Thymus (tissue), 11 donors: ENCODE data around the gene STXBP4. TPM values are rescaled to one million over a fixed set of nuclear protein-coding genes. Genes with fewer than 3 reads are reported as not detected.
A peak's percentile ranks its signal among the peaks of the same experiment; 100 is the strongest.

ENCODE experiments used
- DNase-seq, 9 donors: peaks; one replicate each; pipeline ENCODE4 v3.0.0-alpha.2; 2013; ENCODE audit warnings: low spot score in 9 of 9, low read depth in 6 of 9, missing footprints in 1 of 9
- H3K27ac ChIP-seq, 2 donors: one replicate each; pipeline ENCODE4 v1.5.1; 2013; ENCODE audit warnings: control low read depth in 1 of 2, low read depth in 1 of 2, low read length in 1 of 2, mild to moderate bottlenecking in 1 of 2, moderate library complexity in 1 of 2
- H3K27me3 ChIP-seq, 2 donors: one replicate each; pipeline ENCODE4 v1.5.1; 2013; ENCODE audit warnings: low read length in 1 of 2; ENCODE audit not compliant: control insufficient read depth in 2 of 2, insufficient read depth in 1 of 2
- H3K36me3 ChIP-seq, 2 donors: one replicate each; pipeline ENCODE4 v1.5.1; 2013; ENCODE audit warnings: low read length in 1 of 2, mild to moderate bottlenecking in 1 of 2, moderate library complexity in 1 of 2; ENCODE audit not compliant: control insufficient read depth in 2 of 2, insufficient read depth in 2 of 2
- H3K4me1 ChIP-seq, 2 donors: one replicate each; pipeline ENCODE4 v1.5.1; 2013; ENCODE audit warnings: low read length in 2 of 2; ENCODE audit not compliant: control insufficient read depth in 2 of 2, insufficient read depth in 2 of 2
- H3K4me3 ChIP-seq, 2 donors: one replicate each; pipeline ENCODE4 v1.5.1; 2013; ENCODE audit warnings: low read length in 2 of 2, control low read depth in 1 of 2, mild to moderate bottlenecking in 1 of 2
- H3K9me3 ChIP-seq, 2 donors: one replicate each; pipeline ENCODE4 v1.5.1; 2013; ENCODE audit warnings: low read length in 1 of 2, mild to moderate bottlenecking in 1 of 2; ENCODE audit not compliant: control insufficient read depth in 2 of 2, insufficient read depth in 1 of 2
- WGBS: extraction: QIAGEN DNeasy Blood & Tissue Kit; methylation state at CpG from one replicate; pipeline ENCODE4 v1.1.7; 2013; 5-methylcytosine and 5-hydroxymethylcytosine counted together
- polyA plus RNA-seq: library from polyadenylated mRNA; stranded (reverse); fragments of 200-250 nt; gene quantifications from one replicate; pipeline ENCODE4 v1.2.3, GENCODE V29; 2013
- total RNA-seq: library from RNA; stranded (reverse); fragments of 120-200 nt; gene quantifications from one replicate; pipeline ENCODE4 v1.2.4, GENCODE V29; 2013
- donor health status: healthy.

Gene STXBP4
- total and polyA plus RNA-seq, 2 donors = 1.9 to 7.3 TPM

DNA sequence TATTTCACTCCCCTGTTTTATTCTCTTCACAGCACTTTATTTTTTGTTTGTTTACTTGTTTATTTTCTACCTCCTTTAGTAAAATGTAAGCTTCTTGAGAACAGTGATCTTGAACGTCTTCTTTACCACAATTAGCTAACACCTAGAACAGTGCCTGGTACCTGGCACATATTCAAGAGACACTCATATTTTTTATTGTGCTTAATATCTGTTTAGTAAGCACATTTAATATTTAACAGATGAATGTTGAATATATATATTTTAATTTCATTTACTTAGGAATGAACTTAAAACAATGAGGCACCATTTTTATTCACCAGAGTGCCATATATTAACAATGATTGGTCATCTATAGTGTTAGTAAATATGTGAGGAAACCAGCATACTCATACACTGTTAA is 130.2 kb downstream of the STXBP4 start:
- Histone ChIP-seq H3K9me3 (no peaks in the 10 kb centered on the region), H3K4me3 (no peak overlapping the region), H3K36me3 (no peaks in the 10 kb centered on the region), H3K4me1 (no peaks in the 10 kb centered on the region), H3K27me3 (no peaks in the 10 kb centered on the region), H3K27ac (no peak overlapping the region)
- DNase-seq = no peak
- 96% methylated on average over 1 of the region's 1 CpG for WGBS

DNA sequence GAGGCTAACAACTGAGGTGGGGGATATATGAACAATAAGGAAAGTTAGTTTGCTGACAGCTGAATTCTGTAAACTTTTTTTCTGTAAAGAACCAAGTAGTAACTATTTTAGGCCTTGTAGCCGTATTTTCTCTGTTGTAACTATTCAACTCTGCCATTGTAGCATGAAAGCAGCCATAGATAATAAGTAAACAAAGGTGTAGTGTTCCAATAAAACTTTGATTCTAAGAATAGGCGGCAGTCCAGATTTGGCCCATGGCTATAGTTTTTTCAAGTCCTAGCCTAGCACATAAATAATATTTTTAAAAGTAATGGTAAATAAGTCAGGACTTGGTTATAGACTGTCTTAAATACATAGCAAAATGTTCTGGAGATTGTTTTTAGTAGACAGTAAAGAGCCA is 142.0 kb downstream of the STXBP4 start:
- Histone ChIP-seq H3K4me3 (no peak overlapping the region), H3K4me1 (no peaks in the 10 kb centered on the region), H3K27ac (no peak overlapping the region), H3K9me3 (peaks cover 0 to 3% of the 10 kb centered on the region in 2 donors), H3K27me3 (no peaks in the 10 kb centered on the region), H3K36me3 (no peaks in the 10 kb centered on the region)
- WGBS = 97% methylated on average over 2 of the region's 2 CpGs
- no peak for DNase-seq

DNA sequence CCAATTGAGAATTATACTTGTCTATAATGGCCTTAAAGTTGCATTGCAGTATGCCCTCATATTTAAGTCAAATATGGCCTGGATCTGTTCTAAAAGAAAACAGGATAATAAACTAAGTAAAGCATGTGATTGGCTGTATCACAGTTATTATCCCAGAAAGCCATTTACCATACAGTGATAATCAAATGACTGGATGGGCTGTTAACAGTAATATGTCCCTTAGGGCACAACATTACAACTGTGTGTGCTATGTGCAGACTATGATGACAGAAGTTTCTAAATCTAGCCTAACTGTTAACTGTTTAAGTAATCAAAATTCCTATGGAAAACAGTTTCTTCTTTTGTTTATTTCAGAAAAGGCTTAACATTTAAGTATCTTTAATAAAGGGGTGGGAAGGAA is 145.7 kb downstream of the STXBP4 start:
- H3K4me1 ChIP-seq = no peaks in the 10 kb centered on the region
- no peaks in the 10 kb centered on the region for H3K36me3 ChIP-seq
- no peak overlapping the region for H3K4me3 ChIP-seq
- no peaks in the 10 kb centered on the region for H3K27me3 ChIP-seq
- H3K9me3 ChIP-seq = no peaks in the 10 kb centered on the region
- no peak for DNase-seq
- H3K27ac ChIP-seq = no peak overlapping the region

DNA sequence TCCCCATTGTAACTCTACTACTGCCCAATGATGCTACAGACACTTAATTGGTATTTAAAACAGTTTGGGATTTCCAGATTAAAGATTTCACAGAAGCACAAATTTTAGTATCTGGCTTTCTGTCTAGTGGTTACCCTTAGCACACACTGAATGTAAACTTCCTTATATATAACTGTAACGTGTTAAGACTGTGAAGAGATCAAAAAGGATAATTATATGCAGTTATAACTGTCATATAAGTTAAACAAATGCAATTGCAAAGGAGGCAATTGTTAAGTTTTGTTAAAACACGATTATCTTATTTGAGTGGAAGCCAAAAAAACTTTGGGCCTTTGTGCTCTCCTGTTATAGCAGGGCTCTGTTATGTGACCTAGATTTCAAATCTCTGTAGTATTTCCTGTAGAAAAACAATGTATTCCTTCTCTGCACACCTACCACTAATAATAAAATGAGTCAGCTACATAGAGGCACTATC is 147.9 kb downstream of the STXBP4 start:
- Histone ChIP-seq H3K4me3 (no peak overlapping the region), H3K27ac (peak overlapping the region in 1 of 2 donors; percentile 69), H3K9me3 (no peaks in the 10 kb centered on the region), H3K4me1 (no peaks in the 10 kb centered on the region), H3K36me3 (no peaks in the 10 kb centered on the region), H3K27me3 (no peaks in the 10 kb centered on the region)
- peak in 7 of 9 donors; percentile 2 to 49 (median 9) for DNase-seq
- WGBS = 13% methylated on average over 2 of the region's 2 CpGs

DNA sequence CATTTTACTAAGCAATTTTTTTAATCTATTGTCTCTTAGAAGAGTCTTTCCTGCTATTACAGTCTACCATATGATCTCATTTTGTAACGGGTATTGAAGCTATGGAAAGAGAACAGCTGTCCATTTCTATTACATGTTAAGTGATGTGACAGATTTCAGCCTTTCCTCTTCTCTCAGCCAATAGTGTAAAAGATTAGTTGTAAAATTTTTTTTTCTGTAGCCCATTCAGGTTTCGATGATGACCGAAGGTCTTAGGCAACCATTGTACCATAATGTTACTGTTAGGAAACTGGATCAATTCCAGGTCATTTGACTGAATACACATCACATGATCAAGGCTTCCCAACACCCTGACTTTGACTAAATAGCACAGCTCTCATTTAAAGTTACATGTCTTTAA is 148.6 kb downstream of the STXBP4 start:
- Histone ChIP-seq H3K4me3 (no peak overlapping the region), H3K36me3 (no peaks in the 10 kb centered on the region), H3K27me3 (no peaks in the 10 kb centered on the region), H3K4me1 (no peaks in the 10 kb centered on the region), H3K27ac (no peak overlapping the region), H3K9me3 (no peaks in the 10 kb centered on the region)
- WGBS = 78% methylated on average over 3 of the region's 3 CpGs
- DNase-seq = no peak

DNA sequence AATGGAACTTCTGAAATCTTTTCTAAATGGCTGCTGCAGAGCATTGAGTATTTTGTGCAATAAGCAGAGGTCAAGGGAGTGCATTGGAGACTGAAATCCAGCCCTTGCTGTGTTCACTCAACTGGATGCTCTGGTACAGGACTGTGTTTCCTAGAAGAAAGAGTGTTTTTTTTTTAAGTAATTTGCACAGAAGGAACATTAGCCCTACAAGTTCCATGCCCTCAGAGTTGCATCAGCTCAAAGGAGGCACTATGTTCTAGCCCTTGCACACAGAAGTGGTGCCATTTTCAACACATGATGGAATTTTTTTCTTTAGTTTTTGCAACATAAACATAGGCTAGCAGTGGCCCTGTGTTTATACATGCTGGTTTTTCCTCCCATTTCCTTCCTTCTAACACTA is 152.1 kb downstream of the STXBP4 start:
- Histone ChIP-seq H3K4me3 (no peak overlapping the region), H3K27me3 (no peaks in the 10 kb centered on the region), H3K27ac (no peak overlapping the region), H3K4me1 (no peaks in the 10 kb centered on the region), H3K36me3 (no peaks in the 10 kb centered on the region), H3K9me3 (no peaks in the 10 kb centered on the region)
- no peak for DNase-seq

DNA sequence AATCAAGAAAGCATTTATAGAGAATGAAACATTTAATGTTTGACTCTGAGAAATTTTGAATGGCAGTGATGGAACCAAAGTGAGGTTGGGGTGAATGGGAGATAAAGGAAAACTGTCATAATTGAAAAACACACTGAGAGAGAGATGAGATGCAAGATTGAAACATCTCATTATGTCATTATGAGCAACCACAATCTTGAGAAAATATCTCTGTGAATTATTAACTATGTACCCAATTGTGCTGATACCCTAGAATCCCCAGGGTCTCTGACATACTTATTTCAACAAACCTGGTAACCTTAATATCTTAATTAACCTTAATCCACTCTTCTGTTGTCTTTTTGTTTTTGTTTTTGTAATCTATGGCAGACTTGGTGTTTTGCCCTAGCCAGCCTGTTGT is 152.7 kb downstream of the STXBP4 start:
- H3K27me3 ChIP-seq = no peaks in the 10 kb centered on the region

DNA sequence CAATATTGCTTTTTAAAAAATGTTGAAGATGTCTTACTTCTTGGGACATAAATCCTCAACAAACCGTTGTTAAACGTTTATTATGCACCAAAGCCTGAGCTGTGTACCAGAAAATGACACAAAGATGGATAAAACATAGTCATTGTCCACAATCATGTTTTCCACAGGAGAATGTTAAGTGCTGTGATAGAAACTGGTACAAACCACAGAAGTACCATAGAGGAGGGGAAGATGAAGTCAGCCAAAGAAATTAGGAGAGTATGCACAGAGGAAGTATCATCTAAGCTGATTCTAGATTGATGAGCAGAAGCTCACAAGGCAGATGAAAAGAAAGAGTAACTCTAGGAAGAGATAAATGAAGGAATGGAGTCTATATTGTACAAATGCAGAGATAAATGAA is 153.5 kb downstream of the STXBP4 start:
- no peak for DNase-seq
- no peaks in the 10 kb centered on the region for H3K36me3 ChIP-seq
- no peaks in the 10 kb centered on the region for H3K4me1 ChIP-seq
- H3K27me3 ChIP-seq = no peaks in the 10 kb centered on the region
- H3K4me3 ChIP-seq = no peak overlapping the region
- H3K27ac ChIP-seq = no peak overlapping the region
- 97% methylated on average over 2 of the region's 2 CpGs for WGBS
- no peaks in the 10 kb centered on the region for H3K9me3 ChIP-seq

More for the DNA sequence above, 152.7 kb downstream of the STXBP4 start:
- DNase-seq = no peak
- Histone ChIP-seq H3K27ac (no peak overlapping the region), H3K4me1 (no peaks in the 10 kb centered on the region), H3K4me3 (no peak overlapping the region), H3K36me3 (no peaks in the 10 kb centered on the region), H3K9me3 (no peaks in the 10 kb centered on the region)

DNA sequence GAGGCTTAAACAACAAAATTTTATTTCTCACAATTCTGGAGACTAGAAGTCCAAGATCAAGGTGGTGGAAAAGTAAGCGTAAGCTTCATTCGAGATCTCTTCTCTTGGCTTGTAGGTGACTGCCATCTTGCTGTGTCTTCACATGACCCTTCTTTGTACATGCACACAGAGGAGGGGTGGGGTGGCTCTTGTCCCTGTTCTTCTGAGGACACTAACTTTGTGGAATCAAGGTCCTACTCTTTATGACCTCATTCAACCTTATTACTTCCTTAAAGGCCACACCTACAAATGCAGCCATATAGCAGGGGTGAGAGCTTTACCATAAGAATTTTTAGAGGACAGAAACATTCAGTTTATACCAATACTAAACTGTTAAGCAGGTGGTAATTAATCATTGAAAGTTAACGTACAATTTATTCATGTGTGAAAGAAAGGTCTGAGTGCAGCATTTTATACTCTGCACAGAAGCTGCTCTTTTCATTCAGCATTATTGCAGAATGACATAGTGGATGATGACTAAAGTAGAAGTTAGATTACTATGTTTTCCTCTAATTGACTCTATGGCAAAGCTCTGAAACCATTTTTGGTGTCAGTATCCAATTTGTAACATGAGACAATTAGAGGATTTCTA is 156.3 kb downstream of the STXBP4 start:
- H3K4me3 ChIP-seq = no peak overlapping the region
- no peaks in the 10 kb centered on the region for H3K27me3 ChIP-seq
- H3K9me3 ChIP-seq = no peaks in the 10 kb centered on the region
- no peak overlapping the region for H3K27ac ChIP-seq
- no peaks in the 10 kb centered on the region for H3K4me1 ChIP-seq
- DNase-seq = no peak
- no peaks in the 10 kb centered on the region for H3K36me3 ChIP-seq
- 98% methylated on average over 3 of the region's 3 CpGs for WGBS

DNA sequence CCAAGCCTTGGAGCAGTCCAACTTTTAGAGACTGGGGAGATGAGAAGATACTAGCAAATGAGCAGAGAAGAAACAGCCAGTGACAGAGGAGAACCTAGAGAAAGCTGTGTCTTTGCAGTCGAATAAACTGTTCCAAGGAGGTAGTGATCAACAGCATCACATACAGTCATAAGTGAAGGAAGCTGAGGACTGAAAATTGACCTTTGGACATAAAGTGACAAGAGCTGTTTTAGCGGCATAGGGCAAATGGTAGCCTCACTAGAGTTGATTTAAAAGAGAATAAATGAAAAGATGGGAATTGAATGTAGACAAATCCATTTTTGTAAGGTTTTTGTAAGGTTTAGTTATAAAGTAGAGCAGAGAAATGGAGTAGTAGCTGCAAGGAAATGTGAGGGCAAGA is 165.0 kb downstream of the STXBP4 start:
- H3K36me3 ChIP-seq = no peaks in the 10 kb centered on the region
- H3K4me3 ChIP-seq = no peak overlapping the region
- WGBS = 77% methylated on average over 2 of the region's 2 CpGs
- H3K4me1 ChIP-seq = no peaks in the 10 kb centered on the region
- H3K27me3 ChIP-seq = no peaks in the 10 kb centered on the region
- H3K27ac ChIP-seq = no peak overlapping the region
- DNase-seq = no peak
- H3K9me3 ChIP-seq = no peaks in the 10 kb centered on the region
